OCI-LY3 (cell line): Measurements from ENCODE around the gene CIAO2B.

Experiments used
- CTCF ChIP-seq: fragments of 200-600, 300-600 bp; sonication (generic); IDR thresholded peaks from 2 replicates; pipeline ENCODE4 v1.5.1; 2014; ENCODE audit warnings: antibody characterized with exemption, low read length, low read depth
- EZH2phosphoT487 ChIP-seq: fragments of 200-600 bp; shearing (Covaris generic); IDR thresholded peaks from 2 replicates; pipeline ENCODE4 v1.6.1; 2018; ENCODE audit warnings: antibody characterized with exemption, mixed run types, low read depth

GRCh38 chr16:66964049-66964448 lies 29.8 kb upstream of the CIAO2B start:
- TF ChIP-seq CTCF: no peak
- no peak for TF ChIP-seq EZH2phosphoT487
